Renal pelvis (tissue), 12 donors: Measurements from ENCODE around the gene SCYGR5. TPM values are rescaled to one million over a fixed set of nuclear protein-coding genes. Genes with fewer than 3 reads are reported as not detected.
"Not testable (repeated sequence)": the region's sequence is repeated elsewhere in the genome, so short reads cannot be mapped to it uniquely, and the experiment has no call there.

ENCODE experiments used
- DNase-seq: peaks from one replicate; pipeline ENCODE4 v3.0.0-alpha.2; 2013
- long read RNA-seq, 16 experiments: transcript quantifications; one replicate each; lab custom pipeline, GENCODE V29; 2026
- polyA plus RNA-seq, 3 donors: library from polyadenylated mRNA; unstranded; fragments of 120-200 nt; gene quantifications; one replicate each; pipeline ENCODE4 v1.2.1, GENCODE V29; 2013; ENCODE audit not compliant: insufficient read length in 3 of 3

SCYGR5 gene
- not detected for polyA plus RNA-seq
- long read RNA-seq, donor 1, result 0 reads
- long read RNA-seq, donor 2, result 0 reads
- long read RNA-seq, donor 3, result 0 reads
- long read RNA-seq, donor 4, result 0 reads
- long read RNA-seq, donor 5, result 0 reads
- long read RNA-seq, donor 6, result 0 reads
- long read RNA-seq, donor 7, result 0 reads
- long read RNA-seq, donor 8, result 0 reads
- long read RNA-seq, donor 9, result 0 reads
- long read RNA-seq, donor 10, result 0 reads
- long read RNA-seq, donor 11, result 0 reads
- long read RNA-seq, donor 12, result 0 reads
- long read RNA-seq, donor 13, result 0 reads
- long read RNA-seq, donor 14, result 0 reads
- long read RNA-seq, donor 15, result 0 reads
- long read RNA-seq, donor 16, result 0 reads

- DNase-seq, result not testable (repeated sequence)
Observed at GRCh38 chr2:227666631-227667170, at the start of gene SCYGR5. SCYGR5 (plus strand) TSS chr2:227666804; CDS start chr2:227666804, 0 bp downstream.

- DNase-seq, result no peak
Observed at GRCh38 chr2:227617316-227618230, 49.0 kb upstream of the SCYGR5 start, which contains the start of gene SCYGR4. SCYGR4 (plus strand) TSS chr2:227617498; CDS start chr2:227617498, 0 bp downstream.

GRCh38 chr2:227623226-227623625, 43.4 kb upstream of the SCYGR5 start:
- DNase-seq, result no peak

GRCh38 chr2:227625420-227625819, 41.2 kb upstream of the SCYGR5 start:
- DNase-seq, result no peak

GRCh38 chr2:227626580-227627151, 39.9 kb upstream of the SCYGR5 start:
- DNase-seq, result no peak

GRCh38 chr2:227627769-227628168, 38.8 kb upstream of the SCYGR5 start:
- no peak for DNase-seq

- DNase-seq, result no peak
Observed at GRCh38 chr2:227629435-227629834, 37.2 kb upstream of the SCYGR5 start.

GRCh38 chr2:227630322-227630721, 36.3 kb upstream of the SCYGR5 start:
- DNase-seq, result no peak

- no peak for DNase-seq
Observed at GRCh38 chr2:227632827-227633226, 33.8 kb upstream of the SCYGR5 start.

GRCh38 chr2:227634201-227634600, 32.4 kb upstream of the SCYGR5 start:
- DNase-seq, result no peak

GRCh38 chr2:227642656-227643055, 23.9 kb upstream of the SCYGR5 start:
- DNase-seq, result no peak

- no peak for DNase-seq
Observed at GRCh38 chr2:227643990-227644551, 22.5 kb upstream of the SCYGR5 start.

- DNase-seq, result no peak
Observed at GRCh38 chr2:227653419-227653818, 13.2 kb upstream of the SCYGR5 start.

- no peak for DNase-seq
Observed at GRCh38 chr2:227654426-227654825, 12.2 kb upstream of the SCYGR5 start.

- no peak for DNase-seq
Observed at GRCh38 chr2:227655454-227655853, 11.2 kb upstream of the SCYGR5 start.

GRCh38 chr2:227657199-227657845, 9.3 kb upstream of the SCYGR5 start:
- no peak for DNase-seq

GRCh38 chr2:227661025-227661649, 5.5 kb upstream of the SCYGR5 start:
- DNase-seq, result no peak

- DNase-seq, result no peak
Observed at GRCh38 chr2:227661827-227662226, 4.8 kb upstream of the SCYGR5 start.

- DNase-seq, result no peak
Observed at GRCh38 chr2:227665189-227665940, 1.2 kb upstream of the SCYGR5 start.
